Loucy (cell line): Measurements from ENCODE around the gene ZNF606.

Source experiments
- EZH2phosphoT487 ChIP-seq: fragments of 200-600 bp; IDR thresholded peaks from 2 replicates; pipeline ENCODE4 v1.6.1; 2018; ENCODE audit warnings: antibody characterized with exemption, mild to moderate bottlenecking, moderate library complexity, borderline replicate concordance
- TF ChIP-seq, protein P1 (sequence below): fragments of 200-600 bp; sonication (generic); conservative IDR thresholded peaks from 2 replicates; pipeline ENCODE4 v1.5.1; 2014; ENCODE audit warnings: mild to moderate bottlenecking, antibody characterized with exemption, low read length

DNA sequence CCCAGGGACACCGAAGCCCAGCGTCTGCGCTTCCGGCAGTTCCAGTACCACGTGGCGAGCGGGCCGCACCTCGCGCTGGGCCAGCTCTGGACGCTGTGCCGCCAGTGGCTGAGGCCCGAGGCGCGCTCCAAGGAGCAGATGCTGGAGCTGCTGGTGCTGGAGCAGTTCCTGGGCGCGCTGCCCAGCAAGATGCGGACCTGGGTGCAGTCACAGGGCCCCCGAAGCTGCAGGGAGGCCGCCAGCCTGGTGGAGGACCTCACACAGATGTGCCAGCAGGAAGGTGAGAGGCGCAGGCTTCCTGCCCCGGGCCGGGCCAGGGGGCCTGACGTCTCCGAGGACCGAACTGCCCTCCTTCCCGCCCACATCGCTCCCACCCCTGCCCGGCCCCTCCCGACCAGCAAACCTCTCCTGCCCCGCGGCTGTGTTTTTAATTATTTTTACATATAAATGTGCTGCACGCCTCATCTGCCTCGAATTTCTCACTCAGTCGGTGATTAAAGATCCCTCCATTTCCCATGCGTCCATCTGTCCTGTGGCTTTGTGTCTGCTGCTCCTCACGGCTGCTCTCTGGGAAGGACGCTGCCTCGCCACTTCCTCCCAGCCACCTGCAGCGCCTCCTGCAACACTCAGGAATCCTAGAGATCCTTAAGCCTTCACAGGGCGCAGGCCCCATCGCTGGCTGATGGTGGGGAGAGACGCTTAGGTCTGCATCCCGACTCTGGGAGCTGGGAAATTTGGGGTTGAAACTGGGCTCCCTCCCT, 35.5 kb upstream of the ZNF606 start:
- TF ChIP-seq, protein P1, sequence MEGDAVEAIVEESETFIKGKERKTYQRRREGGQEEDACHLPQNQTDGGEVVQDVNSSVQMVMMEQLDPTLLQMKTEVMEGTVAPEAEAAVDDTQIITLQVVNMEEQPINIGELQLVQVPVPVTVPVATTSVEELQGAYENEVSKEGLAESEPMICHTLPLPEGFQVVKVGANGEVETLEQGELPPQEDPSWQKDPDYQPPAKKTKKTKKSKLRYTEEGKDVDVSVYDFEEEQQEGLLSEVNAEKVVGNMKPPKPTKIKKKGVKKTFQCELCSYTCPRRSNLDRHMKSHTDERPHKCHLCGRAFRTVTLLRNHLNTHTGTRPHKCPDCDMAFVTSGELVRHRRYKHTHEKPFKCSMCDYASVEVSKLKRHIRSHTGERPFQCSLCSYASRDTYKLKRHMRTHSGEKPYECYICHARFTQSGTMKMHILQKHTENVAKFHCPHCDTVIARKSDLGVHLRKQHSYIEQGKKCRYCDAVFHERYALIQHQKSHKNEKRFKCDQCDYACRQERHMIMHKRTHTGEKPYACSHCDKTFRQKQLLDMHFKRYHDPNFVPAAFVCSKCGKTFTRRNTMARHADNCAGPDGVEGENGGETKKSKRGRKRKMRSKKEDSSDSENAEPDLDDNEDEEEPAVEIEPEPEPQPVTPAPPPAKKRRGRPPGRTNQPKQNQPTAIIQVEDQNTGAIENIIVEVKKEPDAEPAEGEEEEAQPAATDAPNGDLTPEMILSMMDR = no peak
- TF ChIP-seq EZH2phosphoT487 = no peak
